Right lobe of liver (tissue), 4 donors: ENCODE results near the gene BMP7.

Experiments
- CTCF ChIP-seq, 4 donors: fragments of 200-600 bp in 3 of 4; fragments of 450-650 bp in 1 of 4; IDR thresholded peaks; one replicate each; pipeline versions ENCODE4 v1.5.1 to v1.8.0; 2016 to 2022; ENCODE audit warnings: antibody characterized with exemption in 4 of 4, mild to moderate bottlenecking in 2 of 4
- POLR2A ChIP-seq: fragments of 450-650 bp; IDR thresholded peaks from one replicate; pipeline ENCODE4 v1.6.1; 2017; ENCODE audit warnings: antibody characterized with exemption, mild to moderate bottlenecking
- donor health status: DM: no; HTN: no; CAD: no.
- donor health status: DM: no; HTN: no; CAD: no.
- donor health status: DM: no; HTN: yes; CAD: no.

DNA sequence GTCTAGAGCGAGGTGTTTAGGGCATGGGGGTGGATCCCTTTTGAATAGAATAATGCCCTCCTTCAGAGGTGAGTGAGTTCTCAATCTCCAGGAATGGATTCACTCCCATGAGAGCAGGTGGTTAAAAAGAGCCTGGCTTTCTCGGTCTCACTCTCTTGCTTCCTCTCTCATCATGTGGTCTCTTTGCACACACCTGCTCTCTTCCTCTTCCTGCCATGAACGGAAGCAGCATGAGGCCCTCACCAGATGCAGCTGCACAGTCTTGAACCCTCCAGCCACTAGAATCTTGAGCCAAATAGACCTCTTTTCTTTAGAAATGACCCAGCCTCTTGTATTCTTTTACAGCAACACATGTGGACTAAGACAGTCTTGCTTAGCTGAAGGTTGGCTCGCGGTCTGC lies 119.3 kb downstream of the BMP7 start:
- TF ChIP-seq CTCF (IDR thresholded peaks at IDR 0.05) (no peak), POLR2A (no peak)
